ENCODE measurements around the gene KDM5B. TPM values are rescaled to one million over a fixed set of nuclear protein-coding genes. Genes with fewer than 3 reads are reported as not detected.

Gene KDM5B
- total and polyA plus RNA-seq, 2 experiments from 2014 or later = 175 to 202 TPM

DNA sequence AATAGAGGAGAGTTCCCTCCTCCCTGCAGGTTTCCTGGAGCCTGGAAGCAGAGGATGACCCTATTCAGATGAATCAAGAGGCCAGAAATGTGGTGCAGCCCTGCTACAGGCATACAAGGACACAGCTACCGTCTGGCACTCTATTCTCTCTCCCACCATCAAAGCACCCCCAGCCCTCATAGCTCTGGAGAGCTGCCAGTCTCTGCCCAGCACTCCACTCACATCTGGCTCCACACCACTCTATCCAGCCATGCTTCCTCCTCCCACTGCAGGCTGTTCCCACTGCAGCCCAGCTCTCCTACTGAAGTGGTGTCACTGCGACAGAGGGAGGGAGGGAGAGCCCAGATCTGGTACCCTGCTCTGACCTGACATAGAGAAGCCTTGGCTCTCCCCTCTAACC is 116.4 kb downstream of the KDM5B start:
- Histone ChIP-seq H3K36me3 (ENCODE audit: insufficient read depth) (no peaks in the 10 kb centered on the region), H3F3A (replicated peaks; ENCODE audit: low read depth) (no peaks in the 10 kb centered on the region), H3K4me2 (no peak overlapping the region), H3K79me2 (replicated peaks; ENCODE audit: insufficient read depth) (no peaks in the 10 kb centered on the region), H3K27me3 (ENCODE audit: insufficient read depth) (no peaks in the 10 kb centered on the region), H3K4me3 (no peak overlapping the region), H4K20me1 (replicated peaks; ENCODE audit: insufficient read depth) (peaks cover 23% of the 10 kb centered on the region; the same call in 1 of the 2 replicates), H3K27ac (ENCODE audit: low read depth) (no peak overlapping the region), H3K4me1 (ENCODE audit: insufficient read depth) (peaks cover 3% of the 10 kb centered on the region; the same call in 1 of the 2 replicates), H2AFZ (no peak overlapping the region), H3K9me2 (ENCODE audit: insufficient read depth) (no peaks in the 10 kb centered on the region)
- ATAC-seq (no peak), DNase-seq (ENCODE audit: low spot score) (no peak)
- peaks cover 6% of the 10 kb centered on the region for H3K27me3 Mint-ChIP-seq (ENCODE audit: insufficient read depth, low read depth, poor library complexity)
- TF ChIP-seq STAT1 (IDR thresholded peaks at IDR 0.05; ENCODE audit: unreplicated experiment) (no peak), EZH2 (IDR thresholded peaks at IDR 0.05; ENCODE audit: low read depth, unreplicated experiment) (no peak), CREB1 (CRISPR knock-in tag; IDR thresholded peaks at IDR 0.05; ENCODE audit: low read depth) (no peak), ZNF331 (CRISPR knock-in tag; IDR thresholded peaks at IDR 0.05; ENCODE audit: low read depth) (no peak), ZNF114 (CRISPR knock-in tag; IDR thresholded peaks at IDR 0.05) (no peak), NANOG (IDR thresholded peaks at IDR 0.05; ENCODE audit: borderline replicate concordance) (no peak), JUNB (IDR thresholded peaks at IDR 0.05; ENCODE audit: unreplicated experiment) (no peak), POLR2AphosphoS5 (IDR thresholded peaks at IDR 0.05; ENCODE audit: low read depth) (no peak), EZH2phosphoT487 (IDR thresholded peaks at IDR 0.05; ENCODE audit: unreplicated experiment) (no peak)
- TF ChIP-seq, protein P1, sequence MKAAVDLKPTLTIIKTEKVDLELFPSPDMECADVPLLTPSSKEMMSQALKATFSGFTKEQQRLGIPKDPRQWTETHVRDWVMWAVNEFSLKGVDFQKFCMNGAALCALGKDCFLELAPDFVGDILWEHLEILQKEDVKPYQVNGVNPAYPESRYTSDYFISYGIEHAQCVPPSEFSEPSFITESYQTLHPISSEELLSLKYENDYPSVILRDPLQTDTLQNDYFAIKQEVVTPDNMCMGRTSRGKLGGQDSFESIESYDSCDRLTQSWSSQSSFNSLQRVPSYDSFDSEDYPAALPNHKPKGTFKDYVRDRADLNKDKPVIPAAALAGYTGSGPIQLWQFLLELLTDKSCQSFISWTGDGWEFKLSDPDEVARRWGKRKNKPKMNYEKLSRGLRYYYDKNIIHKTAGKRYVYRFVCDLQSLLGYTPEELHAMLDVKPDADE (IDR thresholded peaks at IDR 0.05) = no peak
- peaks cover 2% of the 10 kb centered on the region; the same call in 2 of the 3 replicates for H3K4me1 Mint-ChIP-seq
- no peak overlapping the region for H3K27ac Mint-ChIP-seq
- no peaks in the 10 kb centered on the region; the same call in 2 of the 3 replicates for H3K36me3 Mint-ChIP-seq (ENCODE audit: low read depth)
- H3K9me3 Mint-ChIP-seq = no peaks in the 10 kb centered on the region
- no peak overlapping the region for H3K4me3 Mint-ChIP-seq

DNA sequence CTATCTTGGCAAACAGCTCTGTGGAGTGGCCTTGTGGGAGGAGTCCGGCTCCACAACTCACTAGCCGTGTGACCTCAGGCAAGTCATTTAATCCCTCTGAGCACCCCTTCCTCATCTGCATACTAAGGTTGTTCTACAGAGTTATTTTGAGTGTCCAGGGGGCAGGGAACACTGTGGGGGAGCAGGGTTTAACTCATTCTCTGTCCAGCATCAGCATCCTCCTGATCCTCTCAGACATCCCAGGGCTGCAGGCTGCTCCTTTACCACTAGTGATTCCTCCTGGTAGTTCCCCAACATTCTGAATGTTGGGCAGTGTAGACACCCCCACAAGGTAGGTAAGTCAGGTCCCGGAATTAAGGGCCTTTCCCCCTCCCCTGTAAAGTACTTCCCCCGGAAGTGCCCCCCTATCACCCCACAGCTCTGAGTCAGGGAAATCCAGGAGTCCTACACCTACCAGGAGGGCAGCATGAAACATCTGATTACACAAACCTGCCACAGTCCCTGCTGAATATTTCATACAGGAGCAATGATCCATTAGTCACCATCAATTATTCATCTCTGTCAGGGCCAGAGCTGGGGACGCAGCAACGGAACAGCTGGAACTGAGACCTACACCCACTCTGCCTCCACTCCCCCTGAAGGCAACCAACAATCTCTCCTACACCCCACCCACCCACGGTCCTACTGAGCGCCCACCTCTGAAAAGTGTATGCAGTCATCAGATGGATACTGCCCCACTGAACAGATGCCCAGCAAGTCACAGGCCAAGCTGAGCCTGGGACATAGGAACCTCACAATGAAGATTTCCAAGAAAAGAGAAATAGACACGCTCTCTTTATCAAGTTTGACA is 118.5 kb downstream of the KDM5B start:
- Histone ChIP-seq H3K4me1 (ENCODE audit: insufficient read depth) (peaks cover 3% of the 10 kb centered on the region; the same call in 1 of the 2 replicates), H3F3A (replicated peaks; ENCODE audit: low read depth) (no peaks in the 10 kb centered on the region), H3K4me3 (no peak overlapping the region), H3K9me2 (ENCODE audit: insufficient read depth) (no peaks in the 10 kb centered on the region), H3K4me2 (no peak overlapping the region), H3K36me3 (ENCODE audit: insufficient read depth) (no peaks in the 10 kb centered on the region), H3K27me3 (ENCODE audit: insufficient read depth) (no peaks in the 10 kb centered on the region), H3K27ac (ENCODE audit: low read depth) (no peak overlapping the region), H4K20me1 (replicated peaks; ENCODE audit: insufficient read depth) (peaks cover 16% of the 10 kb centered on the region; the same call in 1 of the 2 replicates), H2AFZ (no peak overlapping the region), H3K79me2 (replicated peaks; ENCODE audit: insufficient read depth) (no peaks in the 10 kb centered on the region)
- Mint-ChIP-seq H3K27me3 (ENCODE audit: insufficient read depth, low read depth, poor library complexity) (peaks cover 13% of the 10 kb centered on the region), H3K9me3 (no peaks in the 10 kb centered on the region), H3K36me3 (ENCODE audit: low read depth) (no peaks in the 10 kb centered on the region; the same call in 2 of the 3 replicates), H3K4me1 (peaks cover 13% of the 10 kb centered on the region), H3K27ac (peak overlapping the region; percentile 43; the same call in 1 of the 2 replicates), H3K4me3 (no peak overlapping the region)
- DNase-seq (ENCODE audit: low spot score) (no peak), ATAC-seq (peak; percentile 15; the same call in 2 of the 3 replicates)
- TF ChIP-seq STAT1 (IDR thresholded peaks at IDR 0.05; ENCODE audit: unreplicated experiment) (no peak), ZNF331 (CRISPR knock-in tag; IDR thresholded peaks at IDR 0.05; ENCODE audit: low read depth) (no peak), ZNF114 (CRISPR knock-in tag; IDR thresholded peaks at IDR 0.05) (no peak), NANOG (IDR thresholded peaks at IDR 0.05; ENCODE audit: borderline replicate concordance) (no peak), POLR2AphosphoS5 (IDR thresholded peaks at IDR 0.05; ENCODE audit: low read depth) (no peak)
- TF ChIP-seq, protein P2, sequence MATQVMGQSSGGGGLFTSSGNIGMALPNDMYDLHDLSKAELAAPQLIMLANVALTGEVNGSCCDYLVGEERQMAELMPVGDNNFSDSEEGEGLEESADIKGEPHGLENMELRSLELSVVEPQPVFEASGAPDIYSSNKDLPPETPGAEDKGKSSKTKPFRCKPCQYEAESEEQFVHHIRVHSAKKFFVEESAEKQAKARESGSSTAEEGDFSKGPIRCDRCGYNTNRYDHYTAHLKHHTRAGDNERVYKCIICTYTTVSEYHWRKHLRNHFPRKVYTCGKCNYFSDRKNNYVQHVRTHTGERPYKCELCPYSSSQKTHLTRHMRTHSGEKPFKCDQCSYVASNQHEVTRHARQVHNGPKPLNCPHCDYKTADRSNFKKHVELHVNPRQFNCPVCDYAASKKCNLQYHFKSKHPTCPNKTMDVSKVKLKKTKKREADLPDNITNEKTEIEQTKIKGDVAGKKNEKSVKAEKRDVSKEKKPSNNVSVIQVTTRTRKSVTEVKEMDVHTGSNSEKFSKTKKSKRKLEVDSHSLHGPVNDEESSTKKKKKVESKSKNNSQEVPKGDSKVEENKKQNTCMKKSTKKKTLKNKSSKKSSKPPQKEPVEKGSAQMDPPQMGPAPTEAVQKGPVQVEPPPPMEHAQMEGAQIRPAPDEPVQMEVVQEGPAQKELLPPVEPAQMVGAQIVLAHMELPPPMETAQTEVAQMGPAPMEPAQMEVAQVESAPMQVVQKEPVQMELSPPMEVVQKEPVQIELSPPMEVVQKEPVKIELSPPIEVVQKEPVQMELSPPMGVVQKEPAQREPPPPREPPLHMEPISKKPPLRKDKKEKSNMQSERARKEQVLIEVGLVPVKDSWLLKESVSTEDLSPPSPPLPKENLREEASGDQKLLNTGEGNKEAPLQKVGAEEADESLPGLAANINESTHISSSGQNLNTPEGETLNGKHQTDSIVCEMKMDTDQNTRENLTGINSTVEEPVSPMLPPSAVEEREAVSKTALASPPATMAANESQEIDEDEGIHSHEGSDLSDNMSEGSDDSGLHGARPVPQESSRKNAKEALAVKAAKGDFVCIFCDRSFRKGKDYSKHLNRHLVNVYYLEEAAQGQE (IDR thresholded peaks at IDR 0.05; ENCODE audit: unreplicated experiment) = peak; percentile 41
